IPS DF 6.9 (cell line): ENCODE results near the gene STOML3.

Experiments used
- DNase-seq: peaks from one replicate; pipeline ENCODE4 v3.0.0-alpha.2; 2013; ENCODE audit warnings: low read depth, low spot score
- H3K27ac ChIP-seq: one replicate; pipeline ENCODE4 v1.5.1; 2013; ENCODE audit warnings: low read length, control low read depth
- H3K27me3 ChIP-seq: 2 replicates; pipeline ENCODE4 v1.6.1; 2013; ENCODE audit warnings: mild to moderate bottlenecking, low read length; ENCODE audit not compliant: control insufficient read depth, insufficient read depth
- H3K36me3 ChIP-seq: 2 replicates; pipeline ENCODE4 v1.6.1; 2013; ENCODE audit warnings: low read length; ENCODE audit not compliant: control insufficient read depth, insufficient read depth
- H3K4me1 ChIP-seq: 2 replicates; pipeline ENCODE4 v1.6.1; 2013; ENCODE audit warnings: low read length; ENCODE audit not compliant: control insufficient read depth, insufficient read depth
- H3K4me3 ChIP-seq: 2 replicates; pipeline ENCODE4 v1.5.1; 2013; ENCODE audit warnings: mild to moderate bottlenecking, low read length
- H3K9me3 ChIP-seq: 2 replicates; pipeline ENCODE4 v1.6.1; 2013; ENCODE audit warnings: low read length, inconsistent platforms; ENCODE audit not compliant: control insufficient read depth, insufficient read depth
- WGBS: extraction: QIAGEN DNeasy Blood & Tissue Kit; methylation state at CpG from one replicate; pipeline ENCODE4 v1.1.7; 2013; ENCODE audit warnings: mixed read lengths, missing lambda C conversion rate; ENCODE audit not compliant: insufficient read length, insufficient coverage; 5-methylcytosine and 5-hydroxymethylcytosine counted together

The STOML3 gene

GRCh38 chr13:38954844-38955243, 35.8 kb downstream of the STOML3 start:
- no peak overlapping the region for H3K4me3 ChIP-seq
- no peaks in the 10 kb centered on the region for H3K4me1 ChIP-seq
- no peaks in the 10 kb centered on the region for H3K27me3 ChIP-seq
- H3K27ac ChIP-seq = no peak overlapping the region
- DNase-seq = no peak
- no peaks in the 10 kb centered on the region for H3K36me3 ChIP-seq
- H3K9me3 ChIP-seq = no peaks in the 10 kb centered on the region

GRCh38 chr13:38954291-38954690, 36.3 kb downstream of the STOML3 start:
- H3K4me1 ChIP-seq = no peaks in the 10 kb centered on the region
- DNase-seq = no peak
- H3K27ac ChIP-seq = no peak overlapping the region
- H3K4me3 ChIP-seq = no peak overlapping the region
- WGBS = no CpG with 5 or more reads among the region's 2 CpGs
- H3K36me3 ChIP-seq = no peaks in the 10 kb centered on the region
- H3K9me3 ChIP-seq = no peaks in the 10 kb centered on the region
- no peaks in the 10 kb centered on the region for H3K27me3 ChIP-seq

- WGBS = 100% methylated on average over 1 of the region's 1 CpG
- no peaks in the 10 kb centered on the region for H3K9me3 ChIP-seq
- no peak for DNase-seq
Observed at GRCh38 chr13:38952827-38953226, 37.8 kb downstream of the STOML3 start.

GRCh38 chr13:38951525-38952313, 38.9 kb downstream of the STOML3 start:
- no peak for DNase-seq
- no peaks in the 10 kb centered on the region for H3K9me3 ChIP-seq
- no peak overlapping the region for H3K4me3 ChIP-seq
- no peaks in the 10 kb centered on the region for H3K27me3 ChIP-seq
- WGBS = no CpG with 5 or more reads among the region's 9 CpGs
- no peaks in the 10 kb centered on the region for H3K36me3 ChIP-seq
- no peaks in the 10 kb centered on the region for H3K4me1 ChIP-seq
- no peak overlapping the region for H3K27ac ChIP-seq

More at GRCh38 chr13:38952827-38953226, 37.8 kb downstream of the STOML3 start:
- Histone ChIP-seq H3K4me1 (no peaks in the 10 kb centered on the region), H3K27ac (no peak overlapping the region), H3K4me3 (no peak overlapping the region), H3K27me3 (no peaks in the 10 kb centered on the region), H3K36me3 (no peaks in the 10 kb centered on the region)

- Histone ChIP-seq H3K27me3 (no peaks in the 10 kb centered on the region), H3K4me3 (no peak overlapping the region), H3K4me1 (no peaks in the 10 kb centered on the region), H3K27ac (no peak overlapping the region), H3K36me3 (no peaks in the 10 kb centered on the region), H3K9me3 (no peaks in the 10 kb centered on the region)
- WGBS = 98% methylated on average over 3 of the region's 3 CpGs
- no peak for DNase-seq
Observed at GRCh38 chr13:38950987-38951386, 39.6 kb downstream of the STOML3 start.

GRCh38 chr13:38947054-38947453, 43.6 kb downstream of the STOML3 start:
- Histone ChIP-seq H3K4me1 (no peaks in the 10 kb centered on the region), H3K27me3 (no peaks in the 10 kb centered on the region), H3K36me3 (no peaks in the 10 kb centered on the region), H3K9me3 (no peaks in the 10 kb centered on the region), H3K4me3 (no peak overlapping the region), H3K27ac (no peak overlapping the region)
- DNase-seq = no peak
- no CpG with 5 or more reads among the region's 3 CpGs for WGBS

- no peaks in the 10 kb centered on the region for H3K36me3 ChIP-seq
- H3K9me3 ChIP-seq = no peaks in the 10 kb centered on the region
- H3K4me1 ChIP-seq = no peaks in the 10 kb centered on the region
- H3K27ac ChIP-seq = no peak overlapping the region
- H3K4me3 ChIP-seq = no peak overlapping the region
- no peaks in the 10 kb centered on the region for H3K27me3 ChIP-seq
- DNase-seq = no peak
- WGBS = no CpG with 5 or more reads among the region's 3 CpGs
Observed at GRCh38 chr13:38944219-38944618, 46.4 kb downstream of the STOML3 start.

- DNase-seq = no peak
- Histone ChIP-seq H3K27me3 (no peaks in the 10 kb centered on the region), H3K4me3 (no peak overlapping the region), H3K27ac (no peak overlapping the region), H3K36me3 (no peaks in the 10 kb centered on the region), H3K4me1 (no peaks in the 10 kb centered on the region), H3K9me3 (no peaks in the 10 kb centered on the region)
- WGBS = no CpG with 5 or more reads among the region's 2 CpGs
Observed at GRCh38 chr13:38943231-38943630, 47.4 kb downstream of the STOML3 start.

GRCh38 chr13:38941353-38941945, 49.2 kb downstream of the STOML3 start:
- Histone ChIP-seq H3K4me3 (no peak overlapping the region), H3K27ac (no peak overlapping the region), H3K27me3 (no peaks in the 10 kb centered on the region), H3K9me3 (no peaks in the 10 kb centered on the region), H3K4me1 (no peaks in the 10 kb centered on the region), H3K36me3 (no peaks in the 10 kb centered on the region)
- no peak for DNase-seq
- no CpG with 5 or more reads among the region's 3 CpGs for WGBS

- Histone ChIP-seq H3K36me3 (no peaks in the 10 kb centered on the region), H3K4me1 (no peaks in the 10 kb centered on the region), H3K4me3 (no peak overlapping the region), H3K27ac (no peak overlapping the region), H3K9me3 (no peaks in the 10 kb centered on the region), H3K27me3 (no peaks in the 10 kb centered on the region)
- no peak for DNase-seq
Observed at GRCh38 chr13:38933786-38934185, 56.8 kb downstream of the STOML3 start.

GRCh38 chr13:38922170-38922569, 68.5 kb downstream of the STOML3 start:
- no peaks in the 10 kb centered on the region for H3K27me3 ChIP-seq
- H3K27ac ChIP-seq = no peak overlapping the region
- no peak overlapping the region for H3K4me3 ChIP-seq
- H3K9me3 ChIP-seq = no peaks in the 10 kb centered on the region
- no peaks in the 10 kb centered on the region for H3K4me1 ChIP-seq
- whole genome bisulfite sequencing = no CpG with 5 or more reads among the region's 1 CpG
- no peaks in the 10 kb centered on the region for H3K36me3 ChIP-seq
- no peak for DNase-seq
